Bronchial epithelial cell (primary cell): ENCODE measurements around the gene CCDC148. TPM values are rescaled to one million over a fixed set of nuclear protein-coding genes. Genes with fewer than 3 reads are reported as not detected.

Experiments
- DNase-seq: peaks from one replicate; pipeline ENCODE4 v3.0.0-alpha.2; 2010; ENCODE audit warnings: low read depth
- FAIRE-seq: peaks from 2 replicates; lab custom pipeline; 2011; peaks lifted over from hg19 to GRCh38; lab: Jason Lieb, UNC
- H3K27me3 ChIP-seq: 2 replicates; pipeline ENCODE4 v1.5.1; 2011; ENCODE audit warnings: low read length; ENCODE audit not compliant: control insufficient read depth, insufficient read depth
- H3K36me3 ChIP-seq: 2 replicates; pipeline ENCODE4 v1.5.1; 2011; ENCODE audit warnings: low read length; ENCODE audit not compliant: control insufficient read depth, insufficient read depth
- H3K4me3 ChIP-seq: 2 replicates; pipeline ENCODE4 v1.5.1; 2011; ENCODE audit warnings: mild to moderate bottlenecking, low read depth, low read length, control low read depth
- CTCF ChIP-seq: IDR thresholded peaks from 2 replicates; pipeline ENCODE4 v1.5.1; 2011; ENCODE audit warnings: mild to moderate bottlenecking, moderate library complexity, low read length, control low read depth, inconsistent platforms; ENCODE audit not compliant: insufficient read depth, severe bottlenecking
- total RNA-seq: library from RNA; depleted of rRNA; stranded (reverse); fragments of >200 nt; gene quantifications from 2 replicates; pipeline ENCODE4 v1.2.1, GENCODE V29; 2014

Gene CCDC148
- total RNA-seq, 1 donor from 2014 or later, result 0.26 TPM

GRCh38 chr2:158394453-158394852, 62.1 kb downstream of the CCDC148 start:
- Histone ChIP-seq H3K27me3 (no peaks in the 10 kb centered on the region), H3K4me3 (no peak overlapping the region), H3K36me3 (no peaks in the 10 kb centered on the region)
- FAIRE-seq, result no peak
- DNase-seq, result no peak
- TF ChIP-seq CTCF, result no peak

GRCh38 chr2:158393886-158394285, 62.7 kb downstream of the CCDC148 start:
- DNase-seq (no peak), FAIRE-seq (no peak)
- Histone ChIP-seq H3K27me3 (no peaks in the 10 kb centered on the region), H3K36me3 (no peaks in the 10 kb centered on the region), H3K4me3 (no peak overlapping the region)
- no peak for TF ChIP-seq CTCF

GRCh38 chr2:158392687-158393086, 63.9 kb downstream of the CCDC148 start:
- Histone ChIP-seq H3K36me3 (no peaks in the 10 kb centered on the region), H3K27me3 (no peaks in the 10 kb centered on the region), H3K4me3 (no peak overlapping the region)
- DNase-seq, result no peak
- TF ChIP-seq CTCF, result no peak
- no peak for FAIRE-seq

- Histone ChIP-seq H3K36me3 (no peaks in the 10 kb centered on the region), H3K4me3 (no peak overlapping the region), H3K27me3 (no peaks in the 10 kb centered on the region)
- TF ChIP-seq CTCF, result no peak
- peak; percentile 91 for DNase-seq
- no peak for FAIRE-seq
These were observed 64.7 kb downstream of the CCDC148 start for GRCh38 chr2:158391876-158392275.

- no peak for TF ChIP-seq CTCF
- H3K27me3 ChIP-seq, result no peaks in the 10 kb centered on the region
- H3K4me3 ChIP-seq, result no peak overlapping the region
- H3K36me3 ChIP-seq, result no peaks in the 10 kb centered on the region
- DNase-seq (no peak), FAIRE-seq (no peak)
These were observed 65.2 kb downstream of the CCDC148 start for GRCh38 chr2:158391361-158391760.

GRCh38 chr2:158388159-158388558, 68.4 kb downstream of the CCDC148 start:
- no peak for TF ChIP-seq CTCF
- DNase-seq (no peak), FAIRE-seq (no peak)
- Histone ChIP-seq H3K27me3 (no peaks in the 10 kb centered on the region), H3K4me3 (no peak overlapping the region), H3K36me3 (no peaks in the 10 kb centered on the region)
